HepG2 (cell line): ENCODE measurements around the gene AXIN1. TPM values are rescaled to one million over a fixed set of nuclear protein-coding genes. Genes with fewer than 3 reads are reported as not detected.

Source experiments
- CBX1 ChIP-seq: IDR thresholded peaks from one replicate; pipeline ENCODE4 v1.6.1; 2016; ENCODE audit warnings: antibody characterized with exemption, low read depth
- ETV5 ChIP-seq: IDR thresholded peaks from 2 replicates; pipeline ENCODE4 v1.6.1; 2018; ENCODE audit warnings: missing biosample characterization, missing genetic modification reagents, inconsistent platforms, borderline replicate concordance
- HIVEP1 ChIP-seq: sonication (generic); formaldehyde crosslinking; IDR thresholded peaks from 2 replicates; pipeline ENCODE4 v1.4.0; 2020; ENCODE audit warnings: mild to moderate bottlenecking, missing genetic modification reagents
- HNRNPK ChIP-seq: fragments of 200-400 bp; formaldehyde crosslinking; IDR thresholded peaks from 2 replicates; pipeline ENCODE4 v1.6.1; 2018; ENCODE audit warnings: low read length, low read depth, moderate library complexity, mild to moderate bottlenecking; ENCODE audit not compliant: poor library complexity, severe bottlenecking
- HNRNPL ChIP-seq: fragments of 200-400 bp; formaldehyde crosslinking; IDR thresholded peaks from 2 replicates; pipeline ENCODE4 v1.6.1; 2017; ENCODE audit warnings: mild to moderate bottlenecking, low read depth, low read length
- HOXA7 ChIP-seq: sonication (generic); formaldehyde crosslinking; IDR thresholded peaks from 2 replicates; pipeline ENCODE4 v1.8.1; 2022; ENCODE audit warnings: mild to moderate bottlenecking, missing genetic modification reagents, moderate library complexity
- MEIS2 ChIP-seq: sonication (generic); formaldehyde crosslinking; IDR thresholded peaks from 2 replicates; pipeline ENCODE4 v1.9.0; 2021; ENCODE audit warnings: mild to moderate bottlenecking, missing genetic modification reagents
- MTA3 ChIP-seq: sonication (generic); formaldehyde crosslinking; IDR thresholded peaks from 2 replicates; pipeline ENCODE4 v1.4.0; 2020; ENCODE audit warnings: missing genetic modification reagents
- NCOR1 ChIP-seq: fragments of 200-600 bp; sonication (generic); IDR thresholded peaks from 2 replicates; pipeline ENCODE4 v1.7.0; 2017; ENCODE audit warnings: antibody characterized with exemption, low read length, borderline replicate concordance
- ONECUT2 ChIP-seq: sonication (generic); formaldehyde crosslinking; IDR thresholded peaks from 2 replicates; pipeline ENCODE4 v1.4.0; 2020; ENCODE audit warnings: missing genetic modification reagents
- SIX4 ChIP-seq: sonication (generic); formaldehyde crosslinking; IDR thresholded peaks from 2 replicates; pipeline ENCODE4 v1.4.0; 2020; ENCODE audit warnings: missing genetic modification reagents
- SKIL ChIP-seq: sonication (generic); formaldehyde crosslinking; IDR thresholded peaks from 2 replicates; pipeline ENCODE4 v1.8.0; 2022; ENCODE audit warnings: missing genetic modification reagents, mild to moderate bottlenecking, moderate library complexity, borderline replicate concordance
- SP5 ChIP-seq: IDR thresholded peaks from 2 replicates; pipeline ENCODE4 v1.6.1; 2016; ENCODE audit warnings: low read depth, borderline replicate concordance
- TCF7 ChIP-seq: sonication (generic); IDR thresholded peaks from 2 replicates; pipeline ENCODE4 v1.6.1; 2016; ENCODE audit warnings: antibody characterized with exemption, low read depth
- ZFAT ChIP-seq: sonication (generic); formaldehyde crosslinking; conservative IDR thresholded peaks from 2 replicates; pipeline ENCODE4 v1.8.1; 2023; ENCODE audit warnings: missing genetic modification reagents, inconsistent platforms
- ZFP37 ChIP-seq: sonication (generic); formaldehyde crosslinking; IDR thresholded peaks from 2 replicates; pipeline ENCODE4 v1.4.0; 2020; ENCODE audit warnings: missing genetic modification reagents, borderline replicate concordance
- ZMYM2 ChIP-seq: sonication (generic); formaldehyde crosslinking; IDR thresholded peaks from 2 replicates; pipeline ENCODE4 v1.8.0; 2022; ENCODE audit warnings: mild to moderate bottlenecking, missing genetic modification reagents
- ZNF24 ChIP-seq: fragments of 450-650 bp; IDR thresholded peaks from 2 replicates; pipeline ENCODE4 v1.6.1; 2017; ENCODE audit warnings: antibody characterized with exemption, mild to moderate bottlenecking
- ZNF430 ChIP-seq: sonication (generic); formaldehyde crosslinking; IDR thresholded peaks from 2 replicates; pipeline ENCODE4 v1.9.0; 2021; ENCODE audit warnings: mild to moderate bottlenecking, missing genetic modification reagents
- ZNF484 ChIP-seq: sonication (generic); formaldehyde crosslinking; IDR thresholded peaks from 2 replicates; pipeline ENCODE4 v1.5.1; 2020; ENCODE audit warnings: mild to moderate bottlenecking, low read depth, missing genetic modification reagents, borderline replicate concordance
- ZNF776 ChIP-seq: sonication (generic); formaldehyde crosslinking; IDR thresholded peaks from 2 replicates; pipeline ENCODE4 v1.4.0; 2020; ENCODE audit warnings: mild to moderate bottlenecking, missing genetic modification reagents
- polyA plus RNA-seq, 8 experiments: library from polyadenylated mRNA; depleted of rRNA in 3 of 8; stranded (reverse) in 7 of 8; unstranded in 1 of 8; fragments of >200 nt; fragmentation: Illumina TruSeq in 4 of 8; extraction: Trizol in 4 of 8; gene quantifications; 2 replicates each; pipeline versions ENCODE4 v1.2.1 to v1.2.3, GENCODE V29; 2011 to 2016; ENCODE audit warnings: low read depth in 4 of 8, missing spikeins in 1 of 8, mixed read lengths in 1 of 8; ENCODE audit not compliant: insufficient read depth in 1 of 8
- total RNA-seq, 5 experiments: library from RNA; depleted of rRNA; stranded (reverse); fragments of >200 nt; fragmentation: Illumina TruSeq; extraction: Trizol; gene quantifications; 2 replicates each; pipeline ENCODE4 v1.2.3, GENCODE V29; 2016; ENCODE audit warnings: low read depth in 1 of 5
- TF ChIP-seq, protein P1 (sequence below): sonication (generic); formaldehyde crosslinking; IDR thresholded peaks from 2 replicates; pipeline ENCODE4 v1.5.1; 2020; ENCODE audit warnings: mild to moderate bottlenecking, missing genetic modification reagents, borderline replicate concordance
- TF ChIP-seq, protein P2 (sequence below): sonication (generic); formaldehyde crosslinking; IDR thresholded peaks from 2 replicates; pipeline ENCODE4 v1.4.0; 2020; ENCODE audit warnings: missing genetic modification reagents, low read depth, mild to moderate bottlenecking, borderline replicate concordance
- TF ChIP-seq, protein P3 (sequence below): sonication (generic); formaldehyde crosslinking; IDR thresholded peaks from 2 replicates; pipeline ENCODE4 v1.4.0; 2020; ENCODE audit warnings: missing genetic modification reagents
- TF ChIP-seq, protein P4 (sequence below): IDR thresholded peaks from 2 replicates; pipeline ENCODE4 v1.6.1; 2016; ENCODE audit warnings: low read depth

Gene AXIN1
- total and polyA plus RNA-seq, 2 of the 13 experiments (the other 11 are each of a cell fraction or from before 2014, with no cell fraction given): 24.0 to 26.0 TPM

GRCh38 chr16:359067-359763 lies 6.7 kb upstream of the AXIN1 start (continued):
- TF ChIP-seq HOXA7: no peak
- no peak for TF ChIP-seq ZNF484 (CRISPR knock-in tag)
- no peak for TF ChIP-seq ONECUT2 (CRISPR knock-in tag)
- TF ChIP-seq ZNF776 (CRISPR knock-in tag): peak; percentile 26; the same call in 1 of the 2 replicates
- TF ChIP-seq ZFAT (CRISPR knock-in tag): no peak
- TF ChIP-seq NCOR1: no peak
- TF ChIP-seq ZNF430 (CRISPR knock-in tag): peak; percentile 88
- peak; percentile 83; the same call in 1 of the 2 replicates for TF ChIP-seq MEIS2 (CRISPR knock-in tag)
- no peak for TF ChIP-seq HNRNPK
- TF ChIP-seq HNRNPL: peak; percentile 86
- TF ChIP-seq, protein P1, sequence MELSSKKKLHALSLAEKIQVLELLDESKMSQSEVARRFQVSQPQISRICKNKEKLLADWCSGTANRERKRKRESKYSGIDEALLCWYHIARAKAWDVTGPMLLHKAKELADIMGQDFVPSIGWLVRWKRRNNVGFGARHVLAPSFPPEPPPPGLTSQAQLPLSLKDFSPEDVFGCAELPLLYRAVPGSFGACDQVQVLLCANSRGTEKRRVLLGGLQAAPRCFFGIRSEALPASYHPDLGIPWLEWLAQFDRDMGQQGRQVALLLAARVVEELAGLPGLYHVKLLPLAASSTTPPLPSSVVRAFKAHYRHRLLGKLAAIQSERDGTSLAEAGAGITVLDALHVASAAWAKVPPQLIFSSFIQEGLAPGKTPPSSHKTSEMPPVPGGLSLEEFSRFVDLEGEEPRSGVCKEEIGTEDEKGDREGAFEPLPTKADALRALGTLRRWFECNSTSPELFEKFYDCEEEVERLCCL (CRISPR knock-in tag): no peak
- TF ChIP-seq, protein P2, sequence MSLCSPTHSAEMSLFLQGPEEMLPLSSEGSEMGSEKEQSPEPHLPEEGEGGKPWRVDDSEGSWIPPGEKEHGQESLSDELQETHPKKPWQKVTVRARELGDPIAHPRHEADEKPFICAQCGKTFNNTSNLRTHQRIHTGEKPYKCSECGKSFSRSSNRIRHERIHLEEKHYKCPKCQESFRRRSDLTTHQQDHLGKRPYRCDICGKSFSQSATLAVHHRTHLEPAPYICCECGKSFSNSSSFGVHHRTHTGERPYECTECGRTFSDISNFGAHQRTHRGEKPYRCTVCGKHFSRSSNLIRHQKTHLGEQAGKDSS (CRISPR knock-in tag): no peak; the same call in 1 of the 2 replicates
- peak; percentile 55 for TF ChIP-seq HIVEP1 (CRISPR knock-in tag)
- no peak for TF ChIP-seq CBX1
- TF ChIP-seq TCF7: no peak
- 0 out of 2 replicates have a peak, but pooled peaks have one; percentile 63 for TF ChIP-seq SKIL (CRISPR knock-in tag)
- TF ChIP-seq ZMYM2 (CRISPR knock-in tag): peak; percentile 67; the same call in 1 of the 2 replicates
- peak; percentile 82 for TF ChIP-seq SP5 (CRISPR knock-in tag)
- TF ChIP-seq, protein P3, sequence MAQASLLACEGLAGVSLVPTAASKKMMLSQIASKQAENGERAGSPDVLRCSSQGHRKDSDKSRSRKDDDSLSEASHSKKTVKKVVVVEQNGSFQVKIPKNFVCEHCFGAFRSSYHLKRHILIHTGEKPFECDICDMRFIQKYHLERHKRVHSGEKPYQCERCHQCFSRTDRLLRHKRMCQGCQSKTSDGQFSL: no peak
- TF ChIP-seq, protein P4, sequence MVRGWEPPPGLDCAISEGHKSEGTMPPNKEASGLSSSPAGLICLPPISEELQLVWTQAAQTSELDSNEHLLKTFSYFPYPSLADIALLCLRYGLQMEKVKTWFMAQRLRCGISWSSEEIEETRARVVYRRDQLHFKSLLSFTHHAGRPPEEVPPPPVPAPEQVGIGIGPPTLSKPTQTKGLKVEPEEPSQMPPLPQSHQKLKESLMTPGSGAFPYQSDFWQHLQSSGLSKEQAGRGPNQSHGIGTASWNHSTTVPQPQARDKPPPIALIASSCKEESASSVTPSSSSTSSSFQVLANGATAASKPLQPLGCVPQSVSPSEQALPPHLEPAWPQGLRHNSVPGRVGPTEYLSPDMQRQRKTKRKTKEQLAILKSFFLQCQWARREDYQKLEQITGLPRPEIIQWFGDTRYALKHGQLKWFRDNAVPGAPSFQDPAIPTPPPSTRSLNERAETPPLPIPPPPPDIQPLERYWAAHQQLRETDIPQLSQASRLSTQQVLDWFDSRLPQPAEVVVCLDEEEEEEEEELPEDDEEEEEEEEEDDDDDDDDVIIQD: no peak
- no peak for TF ChIP-seq SIX4 (CRISPR knock-in tag)
- TF ChIP-seq ZNF24: no peak
- peak; percentile 88; the same call in 1 of the 2 replicates for TF ChIP-seq ETV5
- TF ChIP-seq ZFP37 (CRISPR knock-in tag): peak; percentile 45; the same call in 1 of the 2 replicates
- no peak for TF ChIP-seq MTA3 (CRISPR knock-in tag)
